Activated CD4-positive, alpha-beta memory T cell treated with anti-CD3 and anti-CD28 coated beads for 36 hours (primary cell): ENCODE results near the gene MAP2K3. TPM values are rescaled to one million over a fixed set of nuclear protein-coding genes. Genes with fewer than 3 reads are reported as not detected.

Source experiments
- CTCF ChIA-PET: fragments of 350-600 bp; sonication (Branson Sonifier 250); formaldehyde crosslinking; loops from one replicate; lab custom pipeline; 2021; ENCODE audit warnings: antibody characterized with exemption, inconsistent platforms; lab: Charles Lee
- POLR2A ChIA-PET: fragments of 350-600 bp; sonication (Branson Sonifier 250); formaldehyde crosslinking; loops from one replicate; lab custom pipeline; 2021; ENCODE audit warnings: antibody characterized with exemption; lab: Charles Lee
- DNase-seq: peaks from one replicate; pipeline ENCODE4 v3.0.0-alpha.2; 2020
- H3K27ac Mint-ChIP-seq: one replicate; pipeline ENCODE4 v1.8.0; 2021; ENCODE audit warnings: mixed read lengths
- H3K27me3 Mint-ChIP-seq: one replicate; pipeline ENCODE4 v1.8.0; 2021; ENCODE audit warnings: mixed read lengths
- H3K36me3 Mint-ChIP-seq: one replicate; pipeline ENCODE4 v1.8.0; 2021; ENCODE audit warnings: mixed read lengths
- H3K4me1 Mint-ChIP-seq: one replicate; pipeline ENCODE4 v1.8.0; 2021; ENCODE audit warnings: low read depth, mixed read lengths
- H3K4me3 Mint-ChIP-seq: one replicate; pipeline ENCODE4 v1.8.0; 2021; ENCODE audit warnings: mild to moderate bottlenecking, mixed read lengths
- H3K9me3 Mint-ChIP-seq: one replicate; pipeline ENCODE4 v1.8.0; 2021; ENCODE audit warnings: mixed read lengths
- intact Hi-C: fragments of 100-400 bp; cut with micrococcal nuclease; formaldehyde crosslinking; loops from one replicate; pipeline ENCODE4 v1.15.1; 2023
- total RNA-seq, 2 experiments: library from RNA; stranded (reverse); gene quantifications; one replicate each; pipeline ENCODE4 v1.2.3, GENCODE V29; 2021

MAP2K3 gene
- total RNA-seq: 100 to 1,000 TPM; 132 to 134 TPM

DNA sequence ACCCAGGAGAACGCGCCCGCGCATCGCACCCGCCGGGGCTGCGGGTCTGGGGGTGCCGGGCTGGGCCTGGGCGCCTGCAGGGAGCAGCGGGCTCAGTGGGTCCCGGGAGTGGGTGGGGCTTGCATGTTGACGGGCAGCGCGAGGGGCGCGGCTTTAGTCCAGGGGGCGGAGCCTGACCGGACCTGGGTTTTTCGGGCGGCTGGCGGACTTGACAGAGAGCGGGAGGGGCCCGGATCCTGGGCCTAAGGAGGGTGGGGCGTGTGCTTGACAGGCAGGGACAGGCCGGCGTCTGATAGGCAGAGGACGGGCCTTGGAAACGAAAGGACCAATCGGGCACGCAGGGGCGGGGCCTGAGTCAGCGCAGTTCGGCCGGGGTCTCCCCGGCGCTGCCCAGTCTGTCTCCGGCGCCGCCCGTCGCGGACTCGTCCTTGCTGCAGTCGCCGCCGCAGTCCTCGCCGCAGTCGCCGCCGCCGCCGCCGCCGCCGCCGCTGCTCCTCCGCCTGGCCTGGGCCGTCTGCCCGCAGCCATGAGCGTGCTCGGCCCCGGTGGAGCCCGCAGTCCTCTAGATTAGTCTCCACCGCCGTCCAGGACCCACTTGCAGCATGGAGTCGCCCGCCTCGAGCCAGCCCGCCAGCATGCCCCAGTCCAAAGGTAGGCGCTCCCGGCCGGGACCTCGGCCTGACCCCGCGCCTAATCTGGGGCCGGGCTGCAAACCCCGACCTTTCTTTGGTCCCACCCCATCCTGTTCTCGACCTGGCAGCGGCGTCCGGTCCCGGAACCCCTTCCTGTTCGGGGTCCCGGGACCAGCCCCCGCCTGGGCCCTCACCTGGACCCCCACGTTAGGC is at the start of gene MAP2K3:
MAP2K3 (plus strand) TSS at position 393 of the 845 bp plus-strand sequence; CDS start at position 603, 210 bp downstream.
- Mint-ChIP-seq H3K27ac (peak within 1 kb of the TSS; percentile 89), H3K27me3 (no peaks in the 10 kb centered on the region), H3K4me1 (peaks cover 50% of the 10 kb centered on the region), H3K9me3 (no peaks in the 10 kb centered on the region), H3K4me3 (peak within 1 kb of the TSS; percentile 98), H3K36me3 (peaks cover 21% of the 10 kb centered on the region)
- intact Hi-C loops: loop anchor here (1.0 to 10.0 kb wide), 6 partner anchors 9 to 1130 kb away; partner anchors contain the start of gene KCNJ12
- ChIA-PET POLR2A (interaction anchor here (0.7 to 4.1 kb wide), 2 partner anchors 8 to 241 kb away, joined by 3 to 27 read pairs; partner anchors contain the start of gene USP22), CTCF (interaction anchor here (0.9 to 4.3 kb wide), 5 partner anchors 8 to 228 kb away, joined by 3 to 28 read pairs (median 4); no protein-coding TSS in a partner anchor)
- DNase-seq: peak; percentile 99

DNA sequence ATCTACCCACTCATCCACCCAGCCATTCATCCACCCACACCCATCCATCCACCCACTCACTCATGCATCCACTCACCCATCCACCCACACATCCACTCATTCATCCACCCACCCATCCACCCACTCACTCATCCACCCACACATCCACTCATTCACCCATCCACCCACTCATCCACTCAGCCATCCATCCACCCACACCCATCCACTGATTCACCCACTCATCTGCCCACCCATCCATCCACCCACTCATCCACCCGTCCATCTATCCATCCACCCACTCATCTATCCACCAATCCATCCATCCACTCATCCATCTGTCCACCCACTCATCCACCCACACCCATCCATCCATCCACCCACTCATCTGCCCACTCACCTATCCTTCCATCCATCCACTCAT is 48.6 kb upstream of the MAP2K3 start:
- Mint-ChIP-seq H3K4me3 (no peak overlapping the region), H3K36me3 (peaks cover 4% of the 10 kb centered on the region), H3K9me3 (peaks cover 8% of the 10 kb centered on the region), H3K27ac (no peak overlapping the region), H3K27me3 (no peaks in the 10 kb centered on the region), H3K4me1 (no peaks in the 10 kb centered on the region)
- ChIA-PET POLR2A (no interaction called here), CTCF (no interaction called here)
- intact Hi-C loops: no loop called here
- no peak for DNase-seq

DNA sequence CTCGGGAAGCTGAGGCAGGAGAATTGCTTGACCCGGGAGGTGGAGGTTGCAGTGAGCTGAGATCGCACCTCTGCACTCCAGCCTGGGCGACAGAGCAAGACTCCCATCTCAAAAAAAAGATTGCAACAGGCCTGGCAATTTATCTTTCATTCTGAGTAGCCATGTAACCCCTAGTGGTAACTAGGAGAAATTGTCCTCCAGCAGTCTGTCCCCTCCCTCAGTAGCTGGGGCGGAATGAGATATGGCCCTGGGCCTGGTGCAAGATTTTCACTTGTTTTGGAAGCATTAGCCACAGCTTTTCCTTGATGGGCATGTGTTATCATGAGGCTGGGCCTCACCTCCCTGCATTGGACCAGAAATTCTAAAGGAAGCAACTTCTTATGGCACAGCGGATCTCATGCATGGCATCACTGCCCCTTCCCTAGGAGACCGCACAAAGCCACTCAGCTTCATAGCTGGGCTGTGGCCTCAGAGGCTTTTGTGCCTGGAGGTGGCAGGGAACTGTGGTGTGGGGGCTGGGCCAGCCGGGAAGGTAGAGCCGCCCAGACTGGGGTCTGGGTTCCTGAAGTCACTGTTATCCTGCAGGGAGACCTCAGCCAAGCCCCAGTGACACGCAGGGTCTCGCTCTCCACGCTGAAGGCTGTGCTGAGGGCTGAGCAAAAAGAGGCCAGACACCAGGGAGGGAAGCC is 44.7 kb upstream of the MAP2K3 start:
- CTCF ChIA-PET: interaction anchor here (1.0 kb wide), 1 partner anchor 120 kb away, joined by 4 read pairs; no protein-coding TSS in a partner anchor
- intact Hi-C loops: no loop called here
- POLR2A ChIA-PET: no interaction called here
- H3K9me3 Mint-ChIP-seq: no peaks in the 10 kb centered on the region
- H3K4me1 Mint-ChIP-seq: no peaks in the 10 kb centered on the region
- H3K27ac Mint-ChIP-seq: no peak overlapping the region
- no peak overlapping the region for H3K4me3 Mint-ChIP-seq
- H3K36me3 Mint-ChIP-seq: no peaks in the 10 kb centered on the region
- no peak for DNase-seq
- H3K27me3 Mint-ChIP-seq: no peaks in the 10 kb centered on the region

DNA sequence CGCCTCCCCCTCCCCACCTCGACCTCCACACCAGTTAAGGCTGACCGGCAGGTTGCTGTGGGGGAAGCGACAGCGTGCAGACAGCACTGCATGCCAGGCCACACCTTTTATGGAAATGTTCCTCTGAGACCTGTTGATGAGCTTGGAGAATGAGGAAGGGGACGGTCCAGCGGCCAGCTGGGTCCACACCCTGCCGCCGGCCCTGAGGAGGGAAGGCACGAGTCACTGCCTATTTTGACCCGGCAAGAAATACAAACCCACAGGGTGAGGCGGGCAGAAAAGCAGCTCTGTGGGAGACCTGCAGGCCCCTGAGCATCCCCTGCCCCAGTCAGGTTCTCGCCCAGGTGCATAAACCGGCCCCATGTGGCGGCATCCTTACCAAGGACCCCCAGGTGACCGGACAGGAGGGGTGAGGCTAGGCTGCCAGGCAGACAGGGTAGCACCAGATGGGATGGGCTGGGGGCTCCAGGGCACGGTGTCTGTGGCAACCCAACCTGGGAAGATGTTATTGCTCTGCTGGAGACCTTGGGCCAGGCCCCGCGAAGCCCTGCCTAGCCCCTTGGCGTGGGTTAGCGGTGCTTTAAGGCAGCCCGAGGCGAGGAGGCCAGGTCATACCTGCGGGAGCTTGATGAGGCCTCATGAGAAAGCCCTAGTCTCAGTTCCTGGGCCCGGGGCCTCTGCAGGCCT is 44.0 kb upstream of the MAP2K3 start:
- ChIA-PET POLR2A (no interaction called here), CTCF (interaction anchor here (1.0 kb wide), 1 partner anchor 121 kb away, joined by 4 read pairs; no protein-coding TSS in a partner anchor)
- H3K9me3 Mint-ChIP-seq: no peaks in the 10 kb centered on the region
- H3K27me3 Mint-ChIP-seq: no peaks in the 10 kb centered on the region
- intact Hi-C loops: no loop called here
- H3K36me3 Mint-ChIP-seq: no peaks in the 10 kb centered on the region
- H3K4me1 Mint-ChIP-seq: no peaks in the 10 kb centered on the region
- DNase-seq: no peak
- no peak overlapping the region for H3K27ac Mint-ChIP-seq
- no peak overlapping the region for H3K4me3 Mint-ChIP-seq

DNA sequence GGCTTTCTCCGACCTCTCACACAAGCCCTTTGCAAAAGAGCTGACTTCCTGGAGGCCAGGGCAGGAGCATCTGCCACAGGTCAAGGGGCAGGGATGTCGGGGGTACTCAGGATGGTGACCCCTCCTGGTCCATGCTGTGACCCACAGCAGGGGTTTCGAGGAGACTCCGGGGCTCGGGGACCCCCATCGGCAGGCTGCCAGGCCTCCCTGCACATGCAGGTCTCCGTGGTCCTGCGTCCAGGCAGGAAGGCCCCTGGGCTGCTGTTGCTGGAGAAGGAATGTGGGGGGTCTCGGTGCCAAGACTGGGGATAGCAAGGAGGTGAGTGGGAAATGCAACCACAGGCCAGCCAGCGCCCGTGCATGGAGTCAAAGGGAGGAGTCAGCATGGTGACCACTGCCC is 42.9 kb upstream of the MAP2K3 start:
- ChIA-PET POLR2A (no interaction called here), CTCF (no interaction called here)
- Mint-ChIP-seq H3K9me3 (no peaks in the 10 kb centered on the region), H3K36me3 (no peaks in the 10 kb centered on the region), H3K4me1 (no peaks in the 10 kb centered on the region), H3K27ac (no peak overlapping the region), H3K27me3 (no peaks in the 10 kb centered on the region), H3K4me3 (no peak overlapping the region)
- no peak for DNase-seq
- intact Hi-C loops: no loop called here

DNA sequence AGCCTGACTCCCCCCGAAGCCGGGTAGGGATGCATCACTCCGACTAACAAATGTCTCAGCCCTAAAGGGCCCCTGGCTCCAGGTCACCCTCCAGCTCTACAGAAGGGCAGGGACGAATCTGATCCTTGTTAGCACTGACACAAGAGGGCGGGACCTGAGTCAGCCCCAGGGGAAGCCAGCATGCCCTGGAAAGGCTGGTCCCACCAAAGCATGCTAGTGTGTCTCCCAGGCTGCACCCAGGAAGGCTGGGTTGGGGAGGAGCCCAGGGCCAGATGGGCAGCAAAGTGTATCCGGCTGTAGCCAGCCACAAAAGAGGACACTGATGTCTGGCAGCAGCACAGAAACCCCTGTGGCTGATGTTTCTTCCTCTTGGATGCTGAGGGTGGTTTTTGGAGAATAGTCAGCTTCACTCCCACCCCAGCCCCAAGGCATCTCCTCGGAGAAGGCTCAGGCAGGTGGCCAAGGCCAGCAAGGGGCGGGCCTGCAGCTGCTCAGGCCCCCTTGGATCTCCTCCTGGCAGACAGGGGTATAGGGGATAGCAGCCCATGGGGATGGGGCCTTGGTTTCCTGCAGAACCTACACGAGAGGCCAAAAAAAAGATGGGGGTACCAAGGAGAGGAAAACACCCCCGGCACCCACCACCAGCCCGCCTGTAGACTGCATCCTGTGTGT is 42.3 kb upstream of the MAP2K3 start:
- intact Hi-C loops: no loop called here
- POLR2A ChIA-PET: no interaction called here
- Mint-ChIP-seq H3K36me3 (no peaks in the 10 kb centered on the region), H3K4me1 (no peaks in the 10 kb centered on the region), H3K4me3 (no peak overlapping the region), H3K27me3 (no peaks in the 10 kb centered on the region), H3K27ac (no peak overlapping the region), H3K9me3 (no peaks in the 10 kb centered on the region)
- no peak for DNase-seq
- CTCF ChIA-PET: no interaction called here

DNA sequence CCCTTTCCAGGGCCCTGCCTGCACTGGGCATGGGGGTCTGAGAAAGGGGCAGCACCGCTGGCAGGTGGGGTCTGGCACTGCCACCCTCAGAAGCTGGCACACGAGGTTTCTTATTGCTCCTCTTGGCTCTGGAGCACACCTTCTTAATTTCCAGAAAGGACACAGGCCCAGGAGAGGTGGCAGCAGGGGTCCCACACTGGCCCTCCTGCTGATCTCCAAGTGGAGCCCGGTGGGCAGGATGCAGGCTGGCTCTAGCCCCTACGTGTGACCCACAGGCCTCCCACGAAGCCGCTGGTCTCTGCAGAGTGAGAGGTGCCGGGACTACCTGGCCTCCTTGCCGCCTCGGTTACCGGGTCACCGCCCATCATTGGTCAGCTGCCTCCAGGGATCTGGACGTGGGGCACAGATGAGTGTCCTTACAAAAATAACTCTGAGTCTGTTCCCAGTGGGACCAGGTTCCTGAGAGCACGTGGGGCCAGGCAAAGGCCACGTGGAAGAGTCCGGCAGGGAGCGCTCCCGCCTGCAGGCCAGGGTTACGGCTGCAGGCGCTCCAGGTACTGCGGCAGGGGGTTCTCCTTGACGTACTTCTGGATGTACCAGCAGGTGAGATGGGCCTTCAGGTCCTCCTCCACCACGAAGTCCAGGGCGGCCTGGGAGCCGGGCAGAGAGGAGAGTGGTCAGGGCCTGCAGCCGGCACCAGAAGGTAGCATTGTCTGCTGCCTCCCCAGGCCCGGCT is 41.6 kb upstream of the MAP2K3 start:
- no peaks in the 10 kb centered on the region for H3K9me3 Mint-ChIP-seq
- ChIA-PET CTCF (no interaction called here), POLR2A (no interaction called here)
- H3K4me3 Mint-ChIP-seq: no peak overlapping the region
- DNase-seq: no peak
- intact Hi-C loops: no loop called here
- H3K27ac Mint-ChIP-seq: no peak overlapping the region
- no peaks in the 10 kb centered on the region for H3K36me3 Mint-ChIP-seq
- no peaks in the 10 kb centered on the region for H3K4me1 Mint-ChIP-seq
- no peaks in the 10 kb centered on the region for H3K27me3 Mint-ChIP-seq

DNA sequence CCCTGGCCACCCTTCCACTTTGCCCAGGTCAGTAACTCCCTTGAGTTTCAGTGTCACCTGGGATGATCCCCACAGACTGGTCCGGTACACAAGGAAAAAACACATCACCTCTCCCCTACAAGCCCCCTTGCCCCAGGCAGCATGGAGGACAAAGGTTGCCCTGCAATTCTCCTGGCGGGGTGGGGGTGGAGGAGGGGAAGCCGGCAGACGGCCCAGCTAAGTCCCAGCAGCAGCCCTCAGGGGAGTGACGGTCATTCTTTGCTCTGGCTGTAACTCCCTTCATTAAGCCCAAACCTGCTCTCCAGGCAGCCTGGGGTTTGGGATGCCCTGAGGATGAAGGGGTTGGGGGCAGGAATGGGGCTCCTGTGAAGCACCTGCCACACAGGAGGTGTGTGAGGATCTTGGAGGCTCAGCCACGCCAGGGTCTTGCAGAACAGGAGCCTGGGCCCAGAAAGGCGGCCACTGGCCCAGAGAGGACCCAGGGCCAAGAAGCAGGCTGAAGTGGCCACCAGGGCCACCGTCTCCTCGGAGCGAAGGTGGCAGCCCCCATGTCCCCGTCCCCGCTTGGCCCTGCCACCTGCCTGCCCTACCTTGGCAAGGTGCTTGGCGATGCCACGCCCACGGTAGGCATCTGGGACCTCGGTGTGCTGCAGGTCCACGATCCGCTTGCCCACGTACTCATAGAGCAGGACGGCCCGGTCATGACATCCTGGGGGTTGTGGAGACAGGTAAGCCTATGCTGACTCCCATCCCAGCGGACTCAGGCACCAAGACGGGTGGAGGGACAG is 40.8 kb upstream of the MAP2K3 start:
- intact Hi-C loops: no loop called here
- CTCF ChIA-PET: no interaction called here
- POLR2A ChIA-PET: no interaction called here
- no peaks in the 10 kb centered on the region for H3K27me3 Mint-ChIP-seq
- H3K4me1 Mint-ChIP-seq: no peaks in the 10 kb centered on the region
- no peaks in the 10 kb centered on the region for H3K9me3 Mint-ChIP-seq
- DNase-seq: no peak
- no peaks in the 10 kb centered on the region for H3K36me3 Mint-ChIP-seq
- no peak overlapping the region for H3K4me3 Mint-ChIP-seq
- H3K27ac Mint-ChIP-seq: no peak overlapping the region

DNA sequence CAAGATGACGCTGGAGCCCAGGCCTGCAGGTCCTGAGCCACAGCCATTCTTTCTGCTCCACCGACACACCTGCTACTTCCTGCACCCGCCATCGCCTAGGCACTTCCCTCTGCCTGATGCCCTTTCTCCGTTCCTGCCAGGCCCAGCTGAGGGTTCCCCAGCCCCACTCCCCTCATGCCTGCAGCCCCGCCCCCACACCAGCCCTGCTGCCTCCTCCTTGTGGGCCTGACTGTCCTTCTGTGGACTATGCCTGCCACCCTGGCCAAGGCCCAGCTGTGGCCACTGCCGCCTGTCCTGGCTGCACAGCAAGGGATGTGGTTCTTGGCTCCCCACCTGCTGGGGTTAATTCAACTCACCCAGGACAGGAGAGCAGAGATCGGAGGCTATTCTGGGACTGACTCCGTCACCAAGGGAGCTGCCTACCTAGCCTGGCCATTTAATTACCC is 38.8 kb upstream of the MAP2K3 start:
- Mint-ChIP-seq H3K36me3 (no peaks in the 10 kb centered on the region), H3K4me1 (no peaks in the 10 kb centered on the region), H3K4me3 (no peak overlapping the region), H3K27me3 (no peaks in the 10 kb centered on the region), H3K9me3 (no peaks in the 10 kb centered on the region), H3K27ac (no peak overlapping the region)
- POLR2A ChIA-PET: no interaction called here
- DNase-seq: no peak
- intact Hi-C loops: no loop called here
- CTCF ChIA-PET: interaction anchor here (0.7 to 1.3 kb wide), 2 partner anchors 126 to 212 kb away, joined by 3 read pairs; no protein-coding TSS in a partner anchor

DNA sequence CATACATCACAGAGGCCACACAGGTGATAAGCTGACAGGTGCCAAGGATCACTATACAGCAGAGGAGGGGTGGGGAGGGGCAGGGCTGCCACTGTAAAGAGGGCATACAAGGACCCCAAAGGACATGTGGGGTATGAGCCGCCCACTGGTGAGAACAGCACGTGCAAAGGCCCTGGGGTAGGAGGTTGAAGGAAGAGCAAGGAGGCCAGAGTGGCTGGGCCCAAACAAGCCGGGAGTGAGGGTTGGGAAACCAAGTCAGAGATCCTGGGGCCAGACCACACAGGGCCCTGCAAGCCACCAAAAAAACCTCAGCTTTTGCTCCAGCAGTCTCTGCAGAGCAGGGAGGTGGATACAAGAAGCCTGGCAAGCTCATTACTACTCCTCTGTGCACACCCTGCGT is 37.8 kb upstream of the MAP2K3 start:
- intact Hi-C loops: no loop called here
- Mint-ChIP-seq H3K9me3 (no peaks in the 10 kb centered on the region), H3K36me3 (no peaks in the 10 kb centered on the region), H3K27me3 (no peaks in the 10 kb centered on the region), H3K4me1 (no peaks in the 10 kb centered on the region), H3K4me3 (no peak overlapping the region), H3K27ac (no peak overlapping the region)
- ChIA-PET CTCF (interaction anchor here (1.3 kb wide), 1 partner anchor 127 kb away, joined by 3 read pairs; no protein-coding TSS in a partner anchor), POLR2A (no interaction called here)
- no peak for DNase-seq
